ENCODE results near the gene EEF2K.

GRCh38 chr16:22308824-22309520, 102.9 kb downstream of the EEF2K start:
- TF ChIP-seq POLR2A (IDR thresholded peaks at IDR 0.05; ENCODE audit: low read length) (no peak), GATA1 (IDR thresholded peaks at IDR 0.05; ENCODE audit: low read depth, low read length) (no peak)
